SW480 (cell line): ENCODE results near the gene NAGS.
"Not testable (repeated sequence)": the region's sequence is repeated elsewhere in the genome, so short reads cannot be mapped to it uniquely, and the experiment has no call there.

ENCODE experiments used
- DNase-seq: peaks from one replicate; pipeline ENCODE4 v3.0.0-alpha.2; 2016; ENCODE audit warnings: low spot score

The NAGS gene

GRCh38 chr17:44007346-44008204 lies 3.2 kb downstream of the NAGS start:
- no peak for DNase-seq

DNA sequence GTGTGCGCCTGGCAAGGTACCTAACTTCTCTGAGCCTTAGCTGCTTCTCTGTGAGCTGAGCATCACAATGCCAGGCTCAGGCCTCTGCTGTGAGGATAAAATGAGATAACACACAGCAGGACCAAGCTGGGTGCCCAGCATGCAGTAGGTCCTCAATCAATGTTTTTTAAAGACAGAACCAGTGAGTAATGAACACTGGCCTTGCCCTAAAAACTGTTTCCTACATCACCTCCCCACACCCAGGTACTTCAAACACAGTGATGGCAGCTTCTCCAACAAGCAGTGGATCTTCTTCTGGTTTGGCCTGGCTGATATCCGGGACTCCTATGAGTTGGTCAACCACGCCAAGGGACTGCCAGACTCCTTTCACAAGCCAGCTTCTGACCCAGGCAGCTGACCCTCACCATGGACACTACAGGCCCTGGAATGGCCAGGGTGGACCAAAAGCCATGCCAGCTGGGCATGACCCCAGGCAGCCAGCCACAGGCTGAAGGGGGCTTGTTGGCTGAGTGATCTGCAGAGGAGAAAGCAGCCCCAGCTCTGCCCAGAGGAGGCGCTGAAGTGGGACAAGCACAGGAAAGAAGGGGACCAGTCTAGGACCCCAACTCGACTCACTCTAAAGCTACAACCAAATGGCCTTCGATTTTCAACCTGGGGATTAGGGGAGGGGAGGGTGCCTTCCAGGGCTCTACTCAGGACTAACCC lies 3.9 kb downstream of the NAGS start:
- DNase-seq, result no peak

DNA sequence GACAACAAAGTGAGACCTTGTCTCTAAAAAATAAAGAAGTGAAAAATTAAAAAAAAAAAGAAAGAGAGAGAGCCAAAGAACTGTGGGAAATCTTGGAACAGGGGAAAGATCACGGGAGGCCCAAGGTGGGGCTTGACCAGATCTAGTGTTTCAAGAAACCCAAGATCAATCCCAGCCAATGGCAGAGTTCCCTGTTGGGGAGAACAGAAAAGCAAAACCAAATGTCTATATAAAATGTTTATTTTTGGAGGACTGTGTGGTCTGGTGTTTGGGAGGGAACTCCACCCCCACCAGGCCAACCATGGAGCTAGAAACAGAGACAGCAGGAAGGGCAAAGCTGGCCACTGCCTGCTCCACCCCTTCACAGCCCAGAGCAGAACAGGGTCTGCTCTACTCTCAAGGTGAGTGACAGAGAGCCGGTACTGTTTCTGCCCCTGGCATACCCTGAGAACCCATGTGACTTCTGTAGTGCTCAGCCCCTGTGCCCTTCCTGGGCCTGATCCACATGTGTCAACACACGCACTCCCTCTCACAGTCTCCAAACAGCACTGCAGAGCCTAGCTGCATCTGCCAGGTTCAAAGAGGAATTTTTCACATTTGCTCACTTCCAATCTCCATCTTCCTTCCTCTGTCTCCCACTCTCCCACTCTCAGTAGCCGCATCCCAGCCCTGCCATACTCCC lies 6.7 kb downstream of the NAGS start:
- no peak for DNase-seq

DNA sequence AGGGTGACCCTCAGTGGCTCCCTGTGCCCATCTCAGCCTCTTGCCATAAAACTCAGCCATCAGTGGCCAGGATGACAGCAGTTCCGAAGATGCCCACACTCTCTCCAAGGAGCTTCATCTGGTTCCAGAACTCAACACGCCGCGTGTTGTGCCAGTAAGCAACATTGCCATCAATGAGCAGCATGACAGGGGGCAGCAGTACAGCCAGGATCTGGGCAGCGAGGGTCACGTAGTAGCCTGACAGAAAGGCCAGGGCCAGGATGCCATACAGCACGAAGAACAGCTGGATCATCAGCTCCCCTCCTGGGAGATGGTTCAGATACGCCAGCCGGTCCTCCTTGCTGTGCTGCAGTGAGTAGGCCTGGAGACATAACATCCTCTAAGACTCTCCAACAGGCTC lies 7.5 kb downstream of the NAGS start:
- no peak for DNase-seq

DNA sequence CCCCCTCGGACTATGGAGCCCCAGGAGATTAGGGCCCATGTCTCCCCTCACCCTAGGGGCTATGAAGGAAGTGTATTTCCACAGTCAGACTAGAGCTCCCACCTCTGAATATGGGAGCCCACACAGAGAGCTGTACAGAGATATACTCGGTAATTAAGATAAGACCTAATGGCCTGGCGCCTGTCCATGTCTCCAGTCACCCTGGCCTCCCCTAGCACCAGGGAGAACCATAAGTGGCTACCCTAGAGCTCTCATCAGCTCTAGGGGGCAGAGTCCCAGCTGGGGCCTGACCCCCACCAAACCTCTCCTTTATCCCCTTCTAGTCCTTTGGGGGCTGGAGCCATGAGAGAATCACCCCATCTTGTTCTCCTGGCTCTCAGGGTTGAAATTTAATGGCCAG lies 8.0 kb downstream of the NAGS start:
- no peak for DNase-seq

- no peak for DNase-seq
Observed at GRCh38 chr17:44012874-44013273, 8.5 kb downstream of the NAGS start.

- DNase-seq, result no peak
Observed at GRCh38 chr17:44014133-44014436, 9.7 kb downstream of the NAGS start.

GRCh38 chr17:44014437-44015172 lies 10.2 kb downstream of the NAGS start, which contains the start of gene TMEM101:
TSS of gene TMEM101 (minus strand) at chr17:44014963. CDS start at chr17:44014952, 11 bp downstream.
- peak; percentile 92 for DNase-seq

- not testable (repeated sequence) for DNase-seq
Observed at GRCh38 chr17:44021227-44021626, 16.8 kb downstream of the NAGS start.

DNA sequence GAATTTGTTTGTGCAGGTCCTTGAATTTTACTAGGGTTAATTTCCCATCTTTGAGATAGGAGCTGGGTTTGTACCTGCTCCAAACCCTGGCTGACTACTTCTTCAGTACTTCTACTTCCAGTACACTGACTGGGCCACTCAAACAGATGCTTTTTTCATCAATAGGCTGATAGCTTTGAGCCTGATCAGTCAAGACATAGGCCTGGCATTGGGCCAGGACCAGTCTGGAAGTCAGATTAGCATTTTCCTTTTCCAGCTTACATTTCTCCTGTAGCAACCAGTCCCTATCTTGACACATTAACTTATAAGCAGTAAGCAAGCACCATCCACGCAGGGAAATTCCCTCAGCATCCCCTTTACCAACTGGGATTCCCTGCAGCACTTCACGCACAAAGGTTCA lies 17.8 kb downstream of the NAGS start:
- DNase-seq, result no peak

DNA sequence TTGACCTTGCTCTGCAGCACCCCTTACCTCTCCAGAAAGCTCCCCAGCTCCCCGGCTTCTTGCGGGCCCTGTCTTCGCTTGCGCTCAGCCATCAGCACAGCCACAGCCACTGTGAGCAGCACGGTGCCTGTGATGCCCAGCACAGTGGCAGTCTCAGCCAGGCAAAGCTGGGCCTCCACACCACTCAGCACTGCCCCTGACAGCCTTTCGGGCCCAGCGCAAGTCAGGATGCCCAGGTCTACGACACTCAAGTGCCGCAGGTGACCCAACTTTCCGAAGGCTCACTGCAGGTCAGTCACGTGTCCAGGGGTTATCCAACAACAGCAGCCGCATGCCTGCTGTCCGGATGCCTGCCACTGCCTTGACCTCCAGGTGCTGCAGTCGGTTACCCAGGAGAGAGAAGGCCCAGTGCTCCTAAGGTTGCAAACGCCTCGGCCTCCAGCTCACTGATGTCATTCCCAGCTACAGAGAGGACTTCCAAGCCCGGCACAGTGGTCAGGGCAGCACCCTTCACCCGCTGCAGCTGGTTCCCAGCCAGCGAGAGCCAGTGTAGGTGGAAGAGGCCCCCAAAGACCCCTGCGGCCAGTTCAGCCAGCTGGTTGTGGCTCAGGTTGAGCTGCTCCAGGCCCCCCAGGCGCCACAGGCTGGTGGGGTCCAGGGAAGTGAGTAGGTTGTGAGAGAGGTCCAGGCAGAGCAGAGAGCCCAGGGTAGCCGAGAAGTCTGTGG lies 19.3 kb downstream of the NAGS start:
- DNase-seq, result no peak

GRCh38 chr17:44024271-44024663 lies 19.8 kb downstream of the NAGS start:
- DNase-seq, result no peak

GRCh38 chr17:44024853-44025252 lies 20.4 kb downstream of the NAGS start:
- no peak for DNase-seq

- DNase-seq, result no peak
Observed at GRCh38 chr17:44029736-44030135, 25.3 kb downstream of the NAGS start.

DNA sequence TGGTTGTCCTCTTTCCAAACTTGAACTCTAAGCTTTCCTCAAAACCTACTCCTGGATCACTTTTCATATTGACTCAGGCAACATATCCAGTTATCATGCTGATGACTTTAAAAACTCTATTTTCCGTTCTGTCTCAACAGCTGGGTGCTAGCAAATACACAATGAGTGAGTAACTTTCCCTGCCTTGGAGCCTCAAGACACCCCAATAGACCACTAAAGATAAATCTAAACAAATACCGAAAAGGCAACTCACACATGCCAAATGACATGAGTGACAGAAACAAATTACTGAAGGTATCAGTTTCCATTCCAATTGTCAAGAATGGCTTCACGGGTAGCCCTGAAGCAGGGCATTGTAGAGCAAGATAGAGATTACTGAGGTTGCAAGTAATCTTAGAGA lies 26.1 kb downstream of the NAGS start:
- DNase-seq, result no peak

- no peak for DNase-seq
Observed at GRCh38 chr17:44033861-44034408, 29.5 kb downstream of the NAGS start.

- DNase-seq, result not testable (repeated sequence)
Observed at GRCh38 chr17:44034688-44035087, 30.3 kb downstream of the NAGS start.

GRCh38 chr17:44037471-44037870 lies 33.0 kb downstream of the NAGS start:
- DNase-seq, result no peak

DNA sequence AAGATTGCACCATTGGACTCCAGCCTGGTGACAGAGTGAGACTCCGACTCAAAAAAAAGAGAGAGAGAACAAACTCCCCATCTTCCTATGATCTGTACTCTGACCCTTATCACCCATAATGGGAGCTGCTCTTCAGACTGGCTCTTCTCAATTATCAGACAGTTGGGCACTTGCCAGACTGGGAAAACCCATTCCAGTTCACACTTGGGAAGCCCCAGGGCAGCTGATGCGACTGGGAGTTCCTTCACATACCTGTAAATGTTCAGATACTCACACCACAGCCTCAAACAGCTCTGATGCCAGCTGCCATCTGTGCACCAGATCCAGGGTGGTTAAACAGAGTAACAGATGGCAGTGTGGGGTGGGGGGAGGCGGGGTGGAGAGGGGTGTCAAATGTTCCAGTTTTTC lies 34.2 kb downstream of the NAGS start:
- no peak for DNase-seq

GRCh38 chr17:44039829-44040635 lies 35.6 kb downstream of the NAGS start:
- DNase-seq, result no peak
